SK-N-SH (cell line): Measurements from ENCODE around the gene GAS6. TPM values are rescaled to one million over a fixed set of nuclear protein-coding genes. Genes with fewer than 3 reads are reported as not detected.

ENCODE experiments used
- CTCF ChIA-PET: fragments of 300-600, 350-600 bp; formaldehyde crosslinking; extraction: SDS; loops from one replicate; lab custom pipeline; 2021; lab: Yijun Ruan, JAX
- POLR2A ChIA-PET: fragments of 350-600 bp; sonication (Branson Sonifier 250); formaldehyde crosslinking; extraction: SDS; loops from one replicate; lab custom pipeline; 2020; ENCODE audit warnings: antibody characterized with exemption, inconsistent platforms; lab: Yijun Ruan, JAX
- DNase-seq: peaks from one replicate; pipeline ENCODE4 v3.0.0; 2012
- H2AFZ ChIP-seq: fragments of 200-600 bp; sonication (generic); 2 replicates; pipeline ENCODE4 v1.8.1; 2016; ENCODE audit warnings: antibody characterized with exemption, mild to moderate bottlenecking, low read depth
- H3F3A ChIP-seq: fragments of 200-600 bp; sonication (generic); replicated peaks from 2 replicates; pipeline ENCODE3; 2016; ENCODE audit warnings: antibody characterized with exemption, mild to moderate bottlenecking; ENCODE audit not compliant: insufficient read depth
- H3K27ac ChIP-seq, 2 experiments: fragments of 200-500 bp in 1 of 2; fragments of 200-600 bp in 1 of 2; sonication (Bioruptor generic) in 1 of 2; sonication (generic), shearing (Covaris generic) in 1 of 2; 2 replicates each; pipeline versions ENCODE4 v1.5.1 to v1.6.1; 2014 to 2016; ENCODE audit warnings: low read depth in 2 of 2, inconsistent platforms in 1 of 2, low read length in 1 of 2, mild to moderate bottlenecking in 1 of 2, mixed read lengths in 1 of 2
- H3K27me3 ChIP-seq: fragments of 200-600 bp; sonication (generic), shearing (Covaris generic); 2 replicates; pipeline ENCODE4 v1.6.1; 2016; ENCODE audit warnings: mixed run types; ENCODE audit not compliant: insufficient read depth
- H3K36me3 ChIP-seq, 2 experiments: fragments of 200-500 bp in 1 of 2; fragments of 200-600 bp in 1 of 2; sonication (Bioruptor generic) in 1 of 2; sonication (generic) in 1 of 2; replicated peaks in 1 of 2; 2 replicates each; pipeline versions ENCODE3 to v1.5.1; 2014 to 2016; ENCODE audit warnings: low read length in 1 of 2, mild to moderate bottlenecking in 1 of 2; ENCODE audit not compliant: insufficient read depth in 2 of 2, control insufficient read depth in 1 of 2
- H3K4me1 ChIP-seq, 2 experiments: fragments of 200-500 bp in 1 of 2; fragments of 200-600 bp in 1 of 2; sonication (Bioruptor generic) in 1 of 2; sonication (generic), shearing (Covaris generic) in 1 of 2; 2 replicates each; pipeline versions ENCODE4 v1.5.1 to v1.6.1; 2014 to 2016; ENCODE audit warnings: low read depth in 1 of 2, low read length in 1 of 2, mixed run types in 1 of 2; ENCODE audit not compliant: insufficient read depth in 2 of 2, control insufficient read depth in 1 of 2
- H3K4me2 ChIP-seq: fragments of 200-600 bp; sonication (generic), shearing (Covaris generic); 2 replicates; pipeline ENCODE4 v1.6.1; 2017; ENCODE audit warnings: mixed run types
- H3K4me3 ChIP-seq, 2 experiments: fragments of 200-500 bp in 1 of 2; fragments of 200-600 bp in 1 of 2; sonication (Bioruptor generic) in 1 of 2; sonication (generic), shearing (Covaris generic) in 1 of 2; 2 replicates each; pipeline versions ENCODE4 v1.5.1 to v1.8.1; 2014 to 2016; ENCODE audit warnings: low read depth in 2 of 2, inconsistent platforms in 1 of 2, low read length in 1 of 2, mild to moderate bottlenecking in 1 of 2, mixed read lengths in 1 of 2, moderate library complexity in 1 of 2
- H3K79me2 ChIP-seq: fragments of 200-600 bp; sonication (generic); 2 replicates; pipeline ENCODE4 v1.8.1; 2017; ENCODE audit warnings: mild to moderate bottlenecking; ENCODE audit not compliant: insufficient read depth
- H3K9ac ChIP-seq: fragments of 200-600 bp; sonication (generic); 2 replicates; pipeline ENCODE4 v1.6.1; 2017; ENCODE audit warnings: mixed run types
- H3K9me2 ChIP-seq: fragments of 200-600 bp; sonication (generic); 2 replicates; pipeline ENCODE4 v1.6.1; 2017; ENCODE audit warnings: mixed run types
- H3K9me3 ChIP-seq: fragments of 200-600 bp; sonication (generic); 2 replicates; pipeline ENCODE4 v1.6.1; 2017; ENCODE audit warnings: mixed run types, mild to moderate bottlenecking, moderate library complexity
- H4K20me1 ChIP-seq: fragments of 200-600 bp; sonication (generic); 2 replicates; pipeline ENCODE4 v1.6.1; 2017; ENCODE audit warnings: mild to moderate bottlenecking, mixed run types; ENCODE audit not compliant: insufficient read depth
- FOXJ3 ChIP-seq: sonication (generic); formaldehyde crosslinking; IDR thresholded peaks from 2 replicates; pipeline ENCODE4 v1.5.1; 2020; ENCODE audit warnings: mild to moderate bottlenecking, missing genetic modification reagents
- FOXM1 ChIP-seq: IDR thresholded peaks from 2 replicates; pipeline ENCODE4 v1.4.0; 2012; ENCODE audit warnings: low read depth, mild to moderate bottlenecking
- GABPA ChIP-seq: IDR thresholded peaks from 2 replicates; pipeline ENCODE4 v1.4.0; 2012; ENCODE audit warnings: low read depth, mild to moderate bottlenecking
- IRF3 ChIP-seq: fragments of 150-350 bp; IDR thresholded peaks from 2 replicates; pipeline ENCODE4 v1.6.1; 2016; ENCODE audit warnings: mild to moderate bottlenecking, low read depth, low read length
- JUND ChIP-seq: IDR thresholded peaks from 2 replicates; pipeline ENCODE4 v1.4.0; 2012
- MXI1 ChIP-seq: IDR thresholded peaks from 2 replicates; pipeline ENCODE4 v1.6.1; 2012; ENCODE audit warnings: mild to moderate bottlenecking, low read depth, low read length, improper control_type of control experiment
- NFIC ChIP-seq: IDR thresholded peaks from 2 replicates; pipeline ENCODE4 v1.4.0; 2012; ENCODE audit warnings: borderline replicate concordance
- POLR2AphosphoS5 ChIP-seq: IDR thresholded peaks from 2 replicates; pipeline ENCODE4 v1.6.1; 2012; ENCODE audit warnings: low read depth, low read length
- RAD21 ChIP-seq: IDR thresholded peaks from 2 replicates; pipeline ENCODE4 v1.6.1; 2012; ENCODE audit warnings: mild to moderate bottlenecking, low read length
- RCOR1 ChIP-seq: fragments of 150-350 bp; IDR thresholded peaks from 2 replicates; pipeline ENCODE4 v1.6.1; 2017; ENCODE audit warnings: antibody characterized with exemption, low read length
- REST ChIP-seq: IDR thresholded peaks from 2 replicates; pipeline ENCODE4 v1.6.1; 2012; ENCODE audit warnings: mild to moderate bottlenecking, low read depth, low read length, moderate library complexity
- TEAD4 ChIP-seq: IDR thresholded peaks from 2 replicates; pipeline ENCODE4 v1.4.0; 2012; ENCODE audit warnings: mild to moderate bottlenecking, borderline replicate concordance; ENCODE audit not compliant: insufficient read depth
- WGBS: methylation state at CpG from one replicate; pipeline ENCODE4 v1.1.6; 2017; ENCODE audit warnings: low lambda C conversion rate; 5-methylcytosine and 5-hydroxymethylcytosine counted together
- polyA plus RNA-seq, 3 experiments: library from polyadenylated mRNA; depleted of rRNA; stranded (reverse); fragments of >200 nt; gene quantifications; 2 replicates each; pipeline ENCODE4 v1.2.3, GENCODE V29; 2012

Gene GAS6
- polyA plus RNA-seq, 1 of the 3 experiments (the other 2 are of a cell fraction): 380 TPM

- TF ChIP-seq IRF3 (no peak), RCOR1 (no peak), FOXJ3 (CRISPR knock-in tag) (no peak)
Measured at GRCh38 chr13:113883314-113883811, 19.5 kb upstream of the GAS6 start (continued).

- Histone ChIP-seq H3F3A (no peaks in the 10 kb centered on the region), H3K27me3 (no peaks in the 10 kb centered on the region), H3K79me2 (no peaks in the 10 kb centered on the region), H3K4me1 (peaks cover 0 to 12% of the 10 kb centered on the region in 2 experiments; a peak in 1 of 4 replicates), H3K9ac (no peak overlapping the region), H4K20me1 (no peaks in the 10 kb centered on the region), H3K4me3 (no peak overlapping the region), H3K36me3 (no peaks in the 10 kb centered on the region), H3K9me3 (no peaks in the 10 kb centered on the region), H3K9me2 (no peaks in the 10 kb centered on the region), H3K4me2 (no peak overlapping the region), H2AFZ (no peak overlapping the region), H3K27ac (no peak overlapping the region)
- TF ChIP-seq FOXM1 (no peak), JUND (no peak), REST (no peak), RAD21 (no peak), NFIC (no peak)
- CTCF ChIA-PET: no interaction called here
- POLR2A ChIA-PET: no interaction called here
- no peak for DNase-seq
- WGBS: 89% methylated on average over 18 of the region's 20 CpGs
Measured at GRCh38 chr13:113882716-113883115, 18.8 kb upstream of the GAS6 start.

- POLR2A ChIA-PET: no interaction called here
- H2AFZ ChIP-seq: no peak overlapping the region
Measured at GRCh38 chr13:113882267-113882630, 18.4 kb upstream of the GAS6 start.

More at GRCh38 chr13:113882267-113882630, 18.4 kb upstream of the GAS6 start:
- Histone ChIP-seq H4K20me1 (no peaks in the 10 kb centered on the region), H3K27ac (no peak overlapping the region), H3K27me3 (no peaks in the 10 kb centered on the region)
- no peak for DNase-seq
- no peak for TF ChIP-seq POLR2AphosphoS5
- TF ChIP-seq MXI1: no peak
- TF ChIP-seq TEAD4: no peak
- TF ChIP-seq FOXM1: no peak
- no peak for TF ChIP-seq RCOR1
- no peak for TF ChIP-seq RAD21
- TF ChIP-seq GABPA: no peak
- TF ChIP-seq, all 33 proteins: peak for 0
- Histone ChIP-seq H3K4me1 (peaks cover 0 to 12% of the 10 kb centered on the region in 2 experiments; a peak in 1 of 4 replicates), H3K4me2 (no peak overlapping the region), H3F3A (no peaks in the 10 kb centered on the region), H3K9me2 (no peaks in the 10 kb centered on the region), H3K9ac (no peak overlapping the region), H3K36me3 (no peaks in the 10 kb centered on the region), H3K4me3 (no peak overlapping the region), H3K9me3 (no peaks in the 10 kb centered on the region), H3K79me2 (no peaks in the 10 kb centered on the region)
- CTCF ChIA-PET: no interaction called here
- WGBS: 95% methylated on average over 7 of the region's 8 CpGs
